CD4-positive, alpha-beta T cell treated with Interleukin-1 beta for 1 hour (primary cell): ENCODE data around the gene AGBL2.

ENCODE experiments used
- DNase-seq, 2 donors: peaks; one replicate each; pipeline ENCODE4 v3.0.0-alpha.2; 2020 to 2022

AGBL2 gene

GRCh38 chr11:47620836-47621378, 94.3 kb downstream of the AGBL2 start:
- DNase-seq: no peak

- no peak for DNase-seq
Observed at GRCh38 chr11:47617417-47617809, 97.8 kb downstream of the AGBL2 start.

GRCh38 chr11:47616726-47617416, 98.3 kb downstream of the AGBL2 start:
- peak in 1 of 2 donors; percentile 12 for DNase-seq

- no peak for DNase-seq
Observed at GRCh38 chr11:47615249-47615648, 99.9 kb downstream of the AGBL2 start.

GRCh38 chr11:47611348-47611794, 103.8 kb downstream of the AGBL2 start:
- DNase-seq: no peak

- DNase-seq: no peak
Observed at GRCh38 chr11:47609675-47610074, 105.5 kb downstream of the AGBL2 start.
